ENCODE results near the gene S1PR3.
A peak's percentile ranks its signal among the peaks of the same experiment; 100 is the strongest.

S1PR3 gene

GRCh38 chr9:88988796-88989641, 2.2 kb upstream of the S1PR3 start:
- intact Hi-C loops (cut with DNase I): no loop called here
- peak in 1 of 10 donors; percentile 10 for DNase-seq

- peak in 1 of 10 donors; percentile 69 for DNase-seq
- intact Hi-C loops (cut with DNase I): no loop called here
Measured at GRCh38 chr9:88990041-88990728, 1.1 kb upstream of the S1PR3 start.

DNA sequence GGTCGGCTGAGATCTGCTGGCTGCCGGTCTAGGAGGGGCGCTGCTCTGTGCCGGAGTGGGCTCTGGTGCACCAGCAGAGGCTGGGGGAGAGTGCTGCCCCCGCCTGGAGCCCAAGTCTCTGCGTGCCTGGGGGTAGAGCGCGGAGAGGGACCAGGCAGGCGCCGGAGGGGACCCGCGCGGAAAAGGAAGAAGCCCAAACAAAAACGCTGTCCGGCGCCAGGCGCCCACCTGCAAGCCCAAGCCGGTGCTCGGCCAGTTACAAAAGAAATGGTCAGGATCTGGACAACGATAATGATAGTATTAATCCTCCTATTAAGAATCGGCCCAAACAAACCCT, 571 bp upstream of the S1PR3 start:
- intact Hi-C loops (cut with DNase I): no loop called here
- peak in 1 of 10 donors; percentile 80 for DNase-seq

DNA sequence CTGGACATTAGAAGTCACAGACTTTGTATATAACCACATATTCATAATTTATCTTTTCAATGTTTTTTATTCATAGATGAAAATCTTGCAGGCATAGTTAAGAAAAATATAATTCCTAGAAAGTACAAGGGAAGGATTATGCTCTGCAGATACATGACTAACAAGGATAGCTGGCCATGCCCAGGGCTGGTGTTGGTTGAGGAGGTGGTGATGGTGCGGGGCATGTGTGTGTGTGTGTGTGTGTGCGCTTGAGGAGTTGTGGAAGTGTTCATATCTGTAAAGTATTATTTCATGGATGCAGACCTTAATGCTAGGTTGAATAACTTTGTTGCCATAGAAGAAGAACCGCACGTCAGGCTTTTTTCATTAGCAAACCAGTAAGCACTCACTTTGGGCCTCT, 1.3 kb downstream of the S1PR3 start:
- no peak for DNase-seq
- intact Hi-C loops (cut with DNase I): no loop called here

DNA sequence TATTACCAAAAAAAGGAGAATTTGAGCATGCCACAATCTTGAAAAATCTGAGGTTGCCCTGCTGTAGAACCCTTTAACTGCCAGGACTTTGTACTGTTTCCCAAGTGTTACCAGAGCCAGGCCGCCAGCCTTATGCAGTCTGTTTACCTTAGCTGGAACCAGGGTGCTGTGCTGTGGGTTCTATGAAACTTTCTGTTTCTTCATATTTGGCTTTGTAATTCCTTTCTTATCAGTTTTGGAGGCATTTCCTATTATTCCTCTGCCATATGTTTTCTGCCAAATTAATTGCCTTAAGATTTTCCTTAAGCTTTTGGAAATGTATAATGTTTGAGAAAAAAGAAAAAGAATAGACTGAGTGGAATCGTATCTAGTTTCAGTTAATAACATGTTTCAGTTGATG, 2.1 kb downstream of the S1PR3 start:
- no peak for DNase-seq

DNA sequence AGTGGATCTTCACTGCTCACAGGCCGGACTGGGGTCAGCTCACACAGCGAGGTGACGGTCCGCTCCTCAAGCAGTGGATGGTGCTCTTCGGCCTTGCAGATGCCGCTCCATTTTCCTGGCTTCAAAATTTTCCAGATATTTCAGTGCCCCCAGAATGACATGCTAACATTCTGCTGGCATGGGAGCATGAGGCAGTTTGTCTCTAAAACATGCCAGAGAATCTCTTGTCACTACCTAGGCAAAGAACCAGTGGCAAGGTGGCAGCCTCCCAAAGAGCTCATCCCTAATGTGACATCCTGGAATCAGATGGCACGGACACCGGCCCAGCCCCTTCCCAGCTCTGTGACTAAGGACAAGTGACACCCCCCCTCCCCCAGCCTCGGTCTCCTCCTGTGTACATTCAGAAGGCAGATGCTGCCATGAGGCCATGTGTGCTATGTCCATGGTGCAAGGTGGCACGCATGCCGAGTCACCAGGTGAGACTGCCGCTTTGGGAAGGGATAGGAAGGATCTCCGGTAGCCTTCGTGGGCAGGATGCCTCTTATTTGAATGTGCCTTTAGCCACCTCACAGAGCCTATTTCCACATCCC, 2.7 kb downstream of the S1PR3 start:
- intact Hi-C loops (cut with DNase I): no loop called here
- peak in 1 of 10 donors; percentile 50 for DNase-seq

More for the DNA sequence above, 2.1 kb downstream of the S1PR3 start:
- intact Hi-C loops (cut with DNase I): no loop called here

DNA sequence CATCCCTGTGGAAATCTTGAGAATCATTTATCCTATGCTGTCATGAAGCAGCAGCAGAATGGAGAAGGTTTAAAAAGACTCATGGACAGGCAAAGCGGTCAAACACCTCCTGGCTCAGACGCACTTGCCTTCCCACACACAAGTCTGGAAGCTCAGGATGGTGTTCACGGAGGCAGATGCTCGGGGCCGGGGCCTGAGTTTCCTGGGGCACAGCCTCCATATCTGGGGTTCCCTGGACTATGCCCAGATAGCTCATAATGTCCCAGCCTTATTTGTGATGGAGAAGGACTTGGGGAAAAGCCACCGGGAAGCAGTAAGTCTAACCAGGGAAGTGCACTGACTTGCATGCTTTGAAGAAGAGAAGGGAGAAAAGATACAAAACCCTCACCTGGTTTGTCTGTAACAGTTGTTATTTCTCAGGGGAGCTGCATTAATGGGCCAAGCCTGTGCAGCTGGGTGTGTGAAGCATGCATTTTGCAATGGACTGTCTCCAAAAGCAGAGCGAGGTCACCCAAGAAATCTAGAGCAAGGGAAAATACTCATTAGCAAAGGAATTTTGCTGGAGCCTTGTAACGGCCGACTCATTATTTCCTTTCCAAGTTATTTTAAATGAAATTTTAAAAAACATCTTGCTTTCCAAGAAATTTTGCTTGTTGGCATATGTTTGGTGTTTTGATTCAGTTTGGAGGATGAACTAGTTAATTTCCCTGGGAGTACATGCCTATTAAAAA, 3.4 kb downstream of the S1PR3 start:
- peak in 1 of 10 donors; percentile 28 for DNase-seq
- intact Hi-C loops (cut with DNase I): no loop called here

GRCh38 chr9:88995200-88995577, 3.9 kb downstream of the S1PR3 start:
- intact Hi-C loops (cut with DNase I): no loop called here
- DNase-seq: no peak

GRCh38 chr9:88995627-88996026, 4.4 kb downstream of the S1PR3 start:
- DNase-seq: peak in 1 of 10 donors; percentile 29
- intact Hi-C loops (cut with DNase I): no loop called here

DNA sequence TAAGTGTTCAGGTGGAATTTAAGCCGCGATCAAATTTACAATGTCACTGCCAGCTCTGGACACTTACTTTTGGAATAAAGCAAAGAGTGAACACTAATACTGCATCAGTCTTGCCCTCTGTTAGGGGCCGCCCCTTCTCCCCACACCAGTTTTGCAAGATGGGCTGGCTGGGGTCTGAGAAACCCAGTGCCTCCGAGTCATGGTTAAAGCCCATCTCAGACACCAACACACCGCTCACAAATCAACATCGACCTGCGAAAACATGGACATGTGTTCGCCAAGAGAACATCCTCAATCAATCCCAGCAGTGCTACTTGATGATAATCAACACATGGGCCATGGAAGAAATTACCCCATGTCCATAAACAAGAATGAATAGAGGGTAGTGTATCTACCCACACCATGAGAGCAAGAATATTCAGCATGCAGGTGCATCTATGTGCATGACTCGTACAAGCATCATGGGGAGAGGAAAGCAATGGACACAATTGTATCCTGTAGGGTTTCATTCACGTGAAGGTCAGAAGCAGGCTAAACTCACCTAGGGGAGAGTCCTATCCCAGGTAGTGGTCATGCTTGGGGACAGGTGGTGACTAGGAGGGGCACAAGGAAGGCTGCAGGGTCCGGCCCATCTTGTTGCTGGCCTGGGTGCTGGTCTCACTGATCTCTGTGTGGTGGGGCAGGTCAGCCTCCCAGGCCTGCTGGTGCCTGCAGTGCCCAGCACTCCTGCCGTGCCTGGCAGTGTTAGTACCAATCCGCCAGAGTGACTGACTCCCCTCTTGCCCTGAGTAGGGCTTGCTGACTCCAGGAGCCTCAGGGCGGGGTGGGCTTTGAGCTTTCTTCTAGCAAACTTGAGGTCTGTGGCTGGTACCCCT, 5.0 kb downstream of the S1PR3 start:
- intact Hi-C loops (cut with DNase I): no loop called here

GRCh38 chr9:88996921-88997235, 5.6 kb downstream of the S1PR3 start:
- intact Hi-C loops (cut with DNase I): no loop called here
- DNase-seq: no peak

More for the DNA sequence above, 5.0 kb downstream of the S1PR3 start:
- DNase-seq: peak in 1 of 10 donors; percentile 28

- peak in 2 of 10 donors; percentile 20 to 80 for DNase-seq
- intact Hi-C loops (cut with DNase I): no loop called here
Measured at GRCh38 chr9:88997646-88998045, 6.4 kb downstream of the S1PR3 start.

DNA sequence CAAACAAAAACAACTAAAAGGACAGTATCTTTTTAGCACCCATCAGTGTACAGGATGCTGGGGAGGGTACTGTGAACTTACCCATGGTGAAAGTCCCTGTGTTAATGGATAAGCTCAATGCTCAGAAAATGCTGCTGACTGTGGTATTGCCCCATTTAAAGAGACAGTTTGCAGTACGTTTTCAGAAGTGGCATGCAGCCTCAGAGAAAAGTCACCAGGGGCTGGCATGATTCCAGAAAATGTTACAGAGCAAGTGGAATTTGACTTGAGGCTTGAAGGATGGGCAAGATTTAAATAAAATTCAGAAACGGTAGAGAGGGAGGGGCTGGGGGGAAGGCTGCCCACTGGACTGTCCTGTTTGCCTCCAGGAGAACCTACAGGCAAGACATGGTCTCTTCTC, 7.2 kb downstream of the S1PR3 start:
- no peak for DNase-seq
- intact Hi-C loops (cut with DNase I): no loop called here

DNA sequence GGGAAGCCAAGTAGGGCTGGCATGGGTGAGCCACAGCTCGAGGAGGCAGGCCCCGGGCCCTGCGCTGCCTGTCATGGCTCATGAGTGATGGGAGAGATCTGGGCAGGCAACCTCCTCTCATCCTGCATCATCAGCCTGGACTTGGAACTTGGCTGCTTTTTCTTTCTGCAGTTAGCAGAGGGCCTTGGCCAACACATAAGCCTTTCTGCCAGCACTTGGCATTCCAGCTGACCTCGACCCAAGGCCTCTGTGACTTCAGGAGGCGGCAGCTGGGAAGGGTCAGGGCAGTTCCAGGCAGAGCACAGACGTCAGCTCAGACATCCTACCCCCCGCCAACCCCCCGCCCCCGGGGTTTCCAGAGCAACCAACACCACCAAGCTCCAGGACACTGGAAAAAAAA, 7.6 kb downstream of the S1PR3 start:
- peak in 1 of 10 donors; percentile 52 for DNase-seq
- intact Hi-C loops (cut with DNase I): no loop called here

- peak in 1 of 10 donors; percentile 62 for DNase-seq
- intact Hi-C loops (cut with DNase I): loop anchor here (2.0 to 10.0 kb wide), 2 partner anchors 274 to 406 kb away; no protein-coding TSS in a partner anchor
Measured at GRCh38 chr9:89000371-89000781, 9.1 kb downstream of the S1PR3 start.

- intact Hi-C loops (cut with DNase I): loop anchor here (2.0 to 10.0 kb wide), 2 partner anchors 274 to 406 kb away; no protein-coding TSS in a partner anchor
- DNase-seq: peak; percentile 79 to 98 (median 90)
Measured at GRCh38 chr9:89000973-89001916, 10.0 kb downstream of the S1PR3 start.

GRCh38 chr9:89001917-89002540, 10.8 kb downstream of the S1PR3 start:
- intact Hi-C loops (cut with DNase I): loop anchor here (2.0 to 10.0 kb wide), 2 partner anchors 273 to 407 kb away; no protein-coding TSS in a partner anchor
- DNase-seq: no peak

GRCh38 chr9:89002987-89003386, 11.7 kb downstream of the S1PR3 start:
- intact Hi-C loops (cut with DNase I): loop anchor here (10.0 kb wide), 1 partner anchor 272 kb away; no protein-coding TSS in a partner anchor
- DNase-seq: no peak
